Measurements from ENCODE around the gene CMSS1.
"Not testable (repeated sequence)": the region's sequence is repeated elsewhere in the genome, so short reads cannot be mapped to it uniquely, and the experiment has no call there.

The CMSS1 gene

DNA sequence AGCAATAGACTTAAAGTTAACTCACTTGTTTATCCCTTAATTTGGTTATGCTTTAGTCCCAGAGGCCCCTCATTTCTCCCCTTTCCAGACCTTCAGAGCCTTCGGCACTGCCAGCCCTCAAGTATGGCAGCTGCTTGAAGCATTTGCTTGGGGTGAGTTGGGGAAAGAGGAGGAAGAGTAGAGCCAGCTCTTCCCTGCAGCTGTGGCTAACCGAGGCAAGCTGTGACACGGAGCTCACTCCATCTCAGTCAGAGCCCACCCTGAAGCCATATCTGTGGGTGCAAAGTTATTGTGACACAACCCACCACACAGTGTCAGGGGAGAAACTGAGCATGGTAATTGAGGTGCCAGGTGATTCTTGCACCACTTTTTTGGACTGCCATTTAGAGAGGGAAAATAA, 230.6 kb downstream of the CMSS1 start:
- DNase-seq (ENCODE audit: low read depth in 1 of 2, low spot score in 1 of 2): no peak

DNA sequence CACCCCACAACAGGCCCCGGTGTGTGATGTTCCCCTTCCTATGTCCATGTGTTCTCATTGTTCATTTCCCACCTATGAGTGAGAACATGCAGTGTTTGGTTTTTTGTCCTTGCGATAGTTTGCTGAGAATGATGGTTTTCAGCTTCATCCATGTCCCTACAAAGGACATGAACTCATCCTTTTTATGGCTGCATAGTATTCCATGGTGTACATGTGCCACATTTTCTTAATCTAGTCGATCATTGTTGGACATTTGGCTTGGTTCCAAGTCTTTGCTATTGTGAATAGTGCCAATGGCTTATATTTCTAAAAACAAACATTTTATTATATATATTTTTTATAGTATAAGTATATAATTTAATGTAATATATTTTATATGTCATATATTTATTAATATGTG, 233.9 kb downstream of the CMSS1 start:
- DNase-seq (ENCODE audit: low read depth in 1 of 2, low spot score in 1 of 2): not testable (repeated sequence)

DNA sequence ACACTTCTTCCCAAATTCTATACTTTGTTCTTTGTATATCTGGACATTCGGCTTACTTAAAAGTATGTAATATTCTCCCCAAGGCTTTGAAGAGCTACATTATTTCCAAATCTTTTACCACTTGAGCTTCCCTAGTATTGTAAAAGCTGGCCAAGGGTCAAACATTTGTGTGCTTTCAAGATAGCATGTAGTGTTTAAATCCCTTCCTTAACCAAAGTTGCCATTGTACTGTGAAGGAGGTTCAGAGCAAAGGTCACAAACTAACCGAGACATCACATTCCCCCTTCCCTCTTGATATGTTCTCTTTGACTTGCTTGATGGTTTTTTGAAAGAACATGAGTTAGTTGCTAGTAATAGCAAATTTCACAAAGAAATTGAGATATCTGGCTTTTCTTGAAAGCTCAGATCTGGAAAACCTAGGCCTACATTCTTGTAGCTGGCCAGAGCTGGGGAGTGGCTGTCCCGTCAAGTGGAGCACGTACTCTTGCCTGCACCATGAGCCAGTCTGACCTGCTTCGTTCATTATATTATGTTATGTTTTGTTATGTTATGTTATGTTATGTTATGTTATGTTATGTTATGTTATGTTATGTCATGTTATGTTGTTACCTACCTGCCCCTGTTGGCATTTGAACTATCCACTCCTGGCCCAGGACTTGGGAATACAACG, 236.4 kb downstream of the CMSS1 start:
- DNase-seq (ENCODE audit: low read depth in 1 of 2, low spot score in 1 of 2): no peak

DNA sequence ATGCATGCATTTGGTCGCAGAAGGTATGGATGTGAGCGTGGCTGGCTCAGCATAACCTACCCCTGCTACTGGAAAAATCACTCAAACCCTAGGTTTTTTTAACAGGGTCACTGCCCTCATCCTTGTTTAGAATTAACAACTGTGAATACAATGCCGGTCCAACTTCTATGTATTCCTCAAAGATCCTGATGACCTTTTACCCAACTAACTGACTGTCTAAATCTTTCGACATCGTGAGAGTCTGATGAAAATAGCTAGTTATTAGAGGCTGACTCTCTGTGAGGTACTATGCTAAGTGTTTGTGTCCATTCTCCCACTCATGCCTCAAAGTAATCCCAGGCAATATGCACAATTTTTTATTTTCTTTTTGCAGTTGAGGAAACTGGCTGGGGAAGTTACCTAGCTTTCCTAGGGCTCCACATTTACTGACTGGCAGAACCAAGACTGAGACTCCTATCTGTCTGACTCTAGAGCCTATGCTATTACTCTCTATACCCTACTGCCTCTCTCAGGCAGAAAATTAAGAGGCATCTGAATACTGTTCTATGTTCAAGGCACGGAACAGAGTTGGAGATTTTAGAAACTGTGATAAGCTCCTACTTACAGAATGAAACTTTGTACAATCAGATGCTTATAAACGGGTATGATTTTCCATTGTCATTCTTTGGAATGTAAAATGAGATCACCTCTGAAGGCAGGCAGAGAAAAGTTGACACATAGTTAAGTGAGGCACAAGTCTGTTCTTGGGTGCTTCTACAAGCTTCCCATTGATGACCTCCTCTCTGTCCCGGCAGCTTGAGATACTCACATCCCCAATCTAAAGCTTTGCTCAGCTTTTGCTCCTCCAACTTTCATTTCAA, 240.3 kb downstream of the CMSS1 start:
- DNase-seq (ENCODE audit: low read depth in 1 of 2, low spot score in 1 of 2): no peak

DNA sequence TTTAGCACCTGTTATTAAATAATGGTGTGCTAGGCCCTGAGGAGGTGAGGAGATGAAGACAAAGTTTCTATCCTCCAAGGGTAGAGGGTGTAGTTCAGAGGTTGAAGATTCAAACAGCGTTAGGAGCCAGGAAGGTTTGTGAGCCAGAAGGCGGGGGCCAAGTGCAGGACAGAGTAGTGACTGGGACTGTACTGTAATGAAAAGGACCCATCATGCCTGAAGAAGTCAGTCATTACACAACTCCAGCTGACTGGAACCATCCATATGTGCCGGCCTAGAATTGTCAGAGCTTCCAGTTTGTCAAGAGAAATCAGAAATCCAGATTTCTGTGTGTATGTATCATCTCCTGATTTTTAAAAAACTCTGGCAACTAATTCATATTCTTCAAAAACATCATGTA, 241.8 kb downstream of the CMSS1 start:
- DNase-seq (ENCODE audit: low read depth in 1 of 2, low spot score in 1 of 2): no peak

DNA sequence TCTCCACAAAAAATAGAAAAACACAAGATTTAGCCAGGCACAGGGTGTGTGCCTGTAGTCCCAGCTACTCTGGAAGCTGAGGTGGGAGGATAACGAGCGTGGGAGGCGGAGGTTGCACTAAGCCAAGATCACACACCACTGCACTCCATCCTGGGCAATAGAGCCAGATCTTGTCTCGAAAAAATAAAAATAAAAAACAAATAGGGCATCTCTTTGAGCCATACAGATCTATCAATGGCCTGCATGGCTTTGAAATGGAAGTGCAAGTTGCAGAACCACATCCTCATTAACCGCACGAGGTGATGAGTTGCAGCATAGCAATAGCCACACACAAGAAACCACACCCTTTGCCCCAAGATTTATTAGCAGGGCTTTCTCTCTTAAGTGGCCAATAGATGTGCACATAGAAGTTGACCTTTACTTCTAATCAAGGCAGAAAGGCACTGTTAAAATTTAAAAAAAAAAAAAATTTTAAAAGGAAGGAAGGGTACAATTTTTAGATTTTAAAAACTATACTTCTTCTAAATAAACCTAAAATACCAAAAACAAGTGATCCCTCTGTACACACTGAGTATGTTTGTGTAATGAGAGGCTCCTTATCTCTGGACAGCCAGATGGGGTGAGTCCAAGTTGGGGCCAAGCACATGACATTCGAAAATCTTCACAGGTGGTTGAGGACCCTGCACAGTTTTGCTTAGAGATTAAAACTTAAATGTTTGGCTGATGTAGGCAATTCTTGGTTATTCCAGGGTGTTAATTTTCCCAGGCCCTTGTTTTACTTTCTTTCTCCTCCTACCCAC, 243.2 kb downstream of the CMSS1 start:
- DNase-seq (ENCODE audit: low read depth in 1 of 2, low spot score in 1 of 2): no peak

DNA sequence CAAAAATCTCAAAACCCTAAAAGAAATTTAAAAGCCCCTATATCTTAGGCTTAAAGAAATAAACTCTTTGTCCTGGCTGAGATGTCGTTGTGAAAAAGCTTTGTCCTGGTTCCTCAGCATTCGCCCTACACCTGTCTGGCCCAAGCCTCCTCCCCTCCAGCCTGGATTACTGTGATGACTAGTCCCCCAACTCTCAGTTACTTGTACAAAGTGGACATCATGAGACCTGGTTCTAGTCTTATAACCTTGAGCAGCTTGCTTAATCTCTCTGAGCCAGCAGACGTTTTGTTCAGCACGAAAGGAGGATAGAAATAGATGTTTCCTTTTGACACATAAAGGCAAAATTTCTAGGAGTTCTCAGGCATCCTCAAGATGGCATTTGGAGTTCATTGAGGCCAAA, 245.0 kb downstream of the CMSS1 start:
- no peak for DNase-seq (ENCODE audit: low read depth in 1 of 2, low spot score in 1 of 2)

DNA sequence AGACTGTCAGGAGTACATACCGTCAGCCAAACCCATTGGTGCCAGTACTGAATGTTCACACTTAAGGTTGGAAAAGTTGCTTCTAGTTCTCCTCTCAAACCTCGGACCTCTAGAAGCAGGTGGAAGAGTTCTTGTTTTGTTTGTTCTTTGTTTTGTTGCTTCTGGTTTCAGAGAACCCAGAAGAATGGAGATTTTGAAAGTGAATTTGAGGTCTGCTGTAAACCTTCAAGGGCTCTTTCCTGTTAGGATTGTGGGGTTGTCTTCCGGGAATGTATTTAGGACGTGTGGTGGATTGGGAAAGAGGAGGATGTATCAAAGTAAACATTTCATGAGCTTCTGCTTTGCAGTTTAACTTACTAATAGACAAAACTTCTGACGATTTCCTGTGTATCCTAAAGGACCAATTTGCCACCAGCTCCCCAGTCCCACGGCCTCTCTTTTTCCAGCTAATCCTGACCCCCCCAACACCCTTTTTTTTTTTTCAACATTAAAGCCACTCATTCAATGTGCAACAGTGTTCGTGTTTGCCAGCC, 246.3 kb downstream of the CMSS1 start:
- DNase-seq (ENCODE audit: low read depth in 1 of 2, low spot score in 1 of 2): no peak

DNA sequence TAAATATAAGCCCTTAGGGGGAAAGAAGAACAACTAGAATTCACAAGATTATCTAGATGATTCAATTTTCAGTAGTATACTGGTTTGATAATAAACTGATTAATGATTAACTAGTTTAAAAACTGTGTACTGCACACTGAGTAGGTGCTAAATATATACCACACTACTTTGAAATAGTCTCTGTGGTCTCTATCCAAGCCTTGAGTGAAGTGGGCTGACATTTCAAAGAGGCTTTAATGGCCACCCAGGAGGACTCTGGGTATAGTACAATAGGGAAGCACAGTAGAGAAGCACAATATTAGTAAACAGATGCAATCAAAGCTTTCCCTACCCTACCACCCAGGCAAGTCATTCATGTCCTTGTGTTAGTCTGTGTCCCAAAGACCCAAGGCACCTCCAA, 249.9 kb downstream of the CMSS1 start:
- no peak for DNase-seq (ENCODE audit: low read depth in 1 of 2, low spot score in 1 of 2)

DNA sequence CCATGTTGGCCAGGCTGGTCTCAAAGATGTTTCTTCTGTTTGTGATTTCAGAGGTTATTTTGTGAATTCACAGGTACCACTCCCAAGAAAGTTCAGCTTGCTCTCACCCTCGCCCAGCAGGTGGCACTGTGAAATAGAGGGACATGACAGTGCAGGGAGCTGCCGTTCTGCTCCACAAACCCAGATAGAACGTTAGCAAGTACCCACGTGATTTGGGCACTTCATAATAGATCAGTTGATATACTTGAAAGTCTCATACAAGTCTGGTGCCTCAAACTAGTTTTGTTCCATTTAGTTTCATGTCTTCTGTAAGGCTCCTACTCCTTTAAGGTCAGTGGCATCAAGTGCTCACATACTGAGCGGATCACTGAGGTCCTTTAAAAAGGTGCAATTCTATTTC, 251.2 kb downstream of the CMSS1 start:
- peak; percentile 50 to 51 for DNase-seq (ENCODE audit: low read depth in 1 of 2, low spot score in 1 of 2)

DNA sequence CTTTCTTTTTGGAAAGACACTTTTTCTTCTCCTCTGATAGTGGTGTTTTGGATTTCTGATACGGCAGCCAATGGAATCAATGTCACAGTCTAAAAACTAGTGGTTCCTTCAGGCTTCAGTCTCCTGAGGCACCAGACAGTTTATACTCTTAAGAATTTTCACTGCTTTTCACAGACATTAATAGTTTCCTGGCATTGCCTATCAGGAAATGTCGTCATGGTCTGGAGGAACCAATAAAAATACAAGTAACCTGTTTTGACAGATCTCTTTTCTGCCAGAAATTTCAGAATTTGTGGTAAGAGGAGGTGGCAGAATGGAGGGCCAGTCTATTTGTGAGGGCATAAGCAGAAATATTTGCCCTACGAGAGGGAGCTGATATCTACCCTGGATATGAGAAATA, 251.8 kb downstream of the CMSS1 start:
- DNase-seq (ENCODE audit: low read depth in 1 of 2, low spot score in 1 of 2): no peak

DNA sequence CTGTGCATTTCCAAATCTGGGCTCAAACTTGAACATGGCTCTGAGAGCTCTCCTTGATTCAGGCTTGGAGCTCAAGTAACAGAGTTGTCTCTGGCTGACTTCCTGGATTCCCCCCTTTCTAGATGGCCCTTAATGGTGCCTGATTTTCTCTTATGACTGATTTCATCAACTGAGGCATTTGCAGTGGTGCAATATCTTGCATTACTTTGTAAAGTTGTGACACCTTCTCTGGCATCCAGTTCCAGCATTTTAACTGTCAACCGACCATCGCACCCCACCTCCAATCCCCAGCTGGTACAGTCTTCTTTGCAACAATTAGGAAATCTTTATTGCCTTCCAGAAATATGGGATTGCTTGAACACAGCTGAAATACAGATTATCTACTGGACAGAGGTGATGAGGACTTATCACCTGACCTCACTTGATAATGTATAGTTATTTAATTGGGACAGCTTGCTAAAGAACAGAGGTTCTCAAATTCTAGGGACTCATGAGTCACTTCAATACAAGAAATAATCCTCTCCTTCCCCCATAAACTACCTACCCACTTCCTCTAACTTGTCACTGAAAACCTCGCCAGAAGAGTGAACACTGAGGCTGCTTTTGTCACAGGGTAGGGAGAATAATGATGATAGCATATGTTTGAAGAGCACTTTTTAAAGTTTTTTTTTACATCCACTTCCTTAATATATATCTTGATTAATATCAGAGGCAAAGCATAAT, 254.8 kb downstream of the CMSS1 start:
- no peak for DNase-seq (ENCODE audit: low read depth in 1 of 2, low spot score in 1 of 2)

DNA sequence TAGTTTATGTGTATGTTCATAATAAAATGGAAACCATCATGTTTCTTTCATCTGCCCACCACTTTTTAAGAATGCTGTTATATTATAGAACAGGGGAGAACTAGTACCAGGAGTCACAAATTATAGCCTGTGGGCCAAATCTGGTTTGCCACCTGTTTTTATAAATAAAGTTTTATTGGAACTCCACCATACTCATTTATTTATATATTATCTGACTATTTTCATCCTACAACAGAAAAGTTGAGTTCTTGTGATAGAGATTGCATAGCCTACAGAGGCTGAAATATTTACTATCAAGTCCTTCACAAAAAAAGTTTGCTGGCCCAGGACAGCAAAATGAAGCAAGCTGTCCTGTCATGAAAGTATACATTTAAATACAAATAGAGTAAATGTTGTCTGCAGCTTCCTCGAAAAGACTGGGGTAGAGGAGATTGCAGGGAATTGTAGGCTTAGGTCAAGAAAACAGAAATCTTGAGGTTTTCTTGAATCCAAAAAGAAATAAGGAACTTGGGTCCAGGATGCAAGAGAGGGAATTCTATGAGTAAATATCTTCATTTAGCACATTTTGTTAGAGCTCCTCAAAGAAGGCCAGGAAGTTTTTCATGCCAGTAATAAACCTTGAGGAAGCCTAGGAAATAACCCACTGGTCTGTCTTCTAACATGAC, 255.5 kb downstream of the CMSS1 start:
- no peak for DNase-seq (ENCODE audit: low read depth in 1 of 2, low spot score in 1 of 2)

DNA sequence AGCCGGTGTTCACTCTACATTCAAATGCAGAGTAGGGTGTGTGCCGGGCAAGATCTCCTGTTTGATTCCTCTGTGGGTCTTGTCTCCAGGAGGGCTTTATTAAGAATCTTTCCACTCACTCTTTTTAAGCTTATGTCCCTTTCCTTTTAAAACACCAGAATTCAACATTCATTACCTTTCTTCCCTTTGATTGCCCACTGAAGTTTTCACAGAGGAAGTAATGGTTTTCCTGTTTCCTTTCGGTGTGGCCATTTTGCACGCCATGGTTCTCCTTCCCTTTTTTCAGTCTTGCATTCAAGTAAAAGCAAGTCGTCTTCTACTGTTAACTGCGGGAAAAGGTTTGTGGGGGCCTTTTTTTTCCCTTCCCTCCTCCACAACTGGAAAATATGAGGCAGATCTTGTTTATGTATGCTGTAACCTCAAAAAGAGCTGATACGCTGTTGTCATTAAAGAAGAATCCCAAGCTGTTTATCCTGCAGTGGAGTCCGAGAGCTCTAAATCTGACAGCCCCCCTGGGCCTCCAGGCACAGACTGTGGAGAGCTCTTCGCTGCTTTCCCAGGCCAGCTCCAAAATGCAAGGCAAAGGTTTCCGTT, 256.1 kb downstream of the CMSS1 start:
- DNase-seq (ENCODE audit: low read depth in 1 of 2, low spot score in 1 of 2): no peak

DNA sequence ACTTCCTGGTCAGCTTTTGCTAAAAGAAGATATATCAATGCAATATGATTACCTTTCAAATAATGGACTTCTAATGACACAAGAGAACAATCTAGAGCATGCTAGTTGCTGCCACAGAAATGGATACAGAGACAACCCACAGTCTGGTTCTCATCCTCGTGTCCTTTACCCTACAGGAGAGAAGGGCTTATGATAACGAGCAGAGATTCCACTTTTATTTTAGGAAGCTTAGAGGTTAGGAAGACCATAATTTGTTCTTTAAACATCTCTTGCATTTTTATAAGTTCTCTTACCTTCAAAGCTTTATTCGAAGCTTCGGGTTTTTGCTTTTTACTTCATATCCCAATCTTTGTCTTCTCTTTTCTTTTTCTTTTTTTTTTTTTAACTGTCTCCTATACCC, 257.5 kb downstream of the CMSS1 start:
- no peak for DNase-seq (ENCODE audit: low read depth in 1 of 2, low spot score in 1 of 2)

DNA sequence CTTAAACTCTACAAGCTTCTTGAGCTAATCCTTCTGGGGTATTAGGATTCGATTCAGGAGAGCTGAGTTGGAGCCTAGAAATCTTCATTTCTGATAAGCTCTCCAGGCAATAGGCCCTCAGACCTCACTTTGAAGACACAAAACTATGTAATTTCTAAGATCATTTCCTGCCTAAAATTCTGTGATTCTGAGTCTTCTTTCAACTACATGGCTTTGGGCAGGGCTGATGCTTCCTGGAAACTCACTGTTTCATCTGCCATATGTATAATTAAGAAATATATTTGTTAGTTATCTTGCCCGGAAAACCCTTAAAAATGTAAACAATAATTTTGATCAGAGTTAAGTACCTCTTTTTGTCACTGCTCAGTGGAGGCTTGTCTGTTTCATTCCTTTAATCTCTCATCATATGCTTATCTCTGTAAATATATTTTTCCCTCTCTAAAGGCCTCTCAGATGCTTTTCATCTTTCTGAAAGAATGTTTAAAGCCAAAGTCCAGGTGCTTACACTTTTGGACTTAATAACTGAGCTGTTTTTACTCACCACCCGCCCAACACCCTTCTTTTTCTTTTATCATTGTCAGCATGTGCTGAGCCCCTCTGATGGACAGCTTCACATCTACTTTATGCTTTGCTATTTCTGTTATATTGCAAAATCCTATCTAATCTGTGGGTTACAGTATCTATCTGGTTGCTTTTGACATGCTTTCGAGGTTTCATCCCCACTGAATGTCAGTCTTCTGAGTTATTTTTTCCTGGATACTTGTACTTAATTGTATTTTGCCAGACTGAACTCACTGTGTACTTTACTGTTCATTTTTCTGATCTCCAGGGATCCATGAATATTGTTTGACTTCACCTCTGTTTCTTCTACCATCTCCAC, 258.4 kb downstream of the CMSS1 start:
- no peak for DNase-seq (ENCODE audit: low read depth in 1 of 2, low spot score in 1 of 2)

DNA sequence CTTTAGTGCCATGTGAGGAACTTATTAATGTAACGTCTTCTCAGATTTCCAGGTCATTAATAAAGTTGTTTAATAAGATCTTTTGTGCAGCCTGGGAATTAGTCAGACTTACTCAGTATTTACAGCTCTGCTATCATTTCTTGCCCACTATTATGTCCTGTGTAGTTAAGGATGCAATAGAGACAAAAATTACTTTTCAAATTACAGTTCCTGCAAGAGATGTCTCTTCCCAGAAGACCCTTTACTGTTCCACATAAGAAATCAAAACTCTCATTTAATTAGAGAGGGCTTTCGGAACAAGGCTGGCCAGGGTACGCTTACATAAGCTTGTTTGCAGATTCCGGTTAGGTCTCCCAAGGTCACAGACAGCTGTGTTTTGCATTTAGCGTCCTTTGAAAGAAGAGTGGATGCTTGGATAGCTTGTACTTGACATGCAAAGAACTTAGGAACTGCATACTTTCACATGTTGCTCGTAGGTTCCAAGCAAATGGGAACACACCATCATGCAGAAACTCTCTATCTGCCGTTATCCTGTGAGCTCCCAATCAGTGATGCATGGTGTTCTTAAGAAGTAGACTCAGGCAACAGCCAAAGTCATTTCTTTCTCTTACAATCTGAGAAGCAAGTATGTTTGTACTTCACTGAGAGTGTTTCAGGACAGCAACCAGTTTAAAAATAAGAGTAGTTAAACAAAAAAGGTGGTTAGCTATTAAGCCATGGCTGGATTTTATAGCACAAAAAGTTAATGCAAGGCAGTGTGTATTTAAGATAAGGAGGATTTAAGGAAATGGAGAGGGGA, 259.3 kb downstream of the CMSS1 start:
- no peak for DNase-seq (ENCODE audit: low read depth in 1 of 2, low spot score in 1 of 2)

DNA sequence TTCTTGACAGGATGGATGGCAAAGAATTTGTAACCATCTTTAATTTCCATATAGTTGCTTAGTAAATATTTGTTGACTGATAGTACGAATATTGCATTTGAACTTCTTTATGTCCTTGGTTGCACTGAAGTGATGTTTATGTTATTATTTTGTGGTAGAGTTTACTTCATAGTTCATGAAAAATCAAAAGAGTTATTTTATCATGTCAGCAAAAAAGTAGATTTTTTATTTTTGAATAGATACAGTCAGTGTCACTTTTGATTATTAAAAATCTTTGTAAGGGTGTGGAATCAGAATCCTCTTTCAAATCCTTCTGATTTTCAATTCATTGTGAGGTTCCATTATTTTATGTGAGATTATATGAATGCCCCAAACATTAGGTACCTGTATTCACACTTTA, 261.7 kb downstream of the CMSS1 start:
- DNase-seq (ENCODE audit: low read depth in 1 of 2, low spot score in 1 of 2): no peak

All from activated T-helper 1 cell treated with anti-CD3 and anti-CD28 coated beads, Interleukin-2, amount 50 U/mL, for 16 hours (primary cell).